ENCODE measurements around the gene RNF4.

RNF4 gene

GRCh38 chr4:2558301-2558700 lies 89.4 kb downstream of the RNF4 start:
- H3K4me3 ChIP-seq (ENCODE audit: low read depth, low read length), result no peak overlapping the region
- TF ChIP-seq, protein P1, sequence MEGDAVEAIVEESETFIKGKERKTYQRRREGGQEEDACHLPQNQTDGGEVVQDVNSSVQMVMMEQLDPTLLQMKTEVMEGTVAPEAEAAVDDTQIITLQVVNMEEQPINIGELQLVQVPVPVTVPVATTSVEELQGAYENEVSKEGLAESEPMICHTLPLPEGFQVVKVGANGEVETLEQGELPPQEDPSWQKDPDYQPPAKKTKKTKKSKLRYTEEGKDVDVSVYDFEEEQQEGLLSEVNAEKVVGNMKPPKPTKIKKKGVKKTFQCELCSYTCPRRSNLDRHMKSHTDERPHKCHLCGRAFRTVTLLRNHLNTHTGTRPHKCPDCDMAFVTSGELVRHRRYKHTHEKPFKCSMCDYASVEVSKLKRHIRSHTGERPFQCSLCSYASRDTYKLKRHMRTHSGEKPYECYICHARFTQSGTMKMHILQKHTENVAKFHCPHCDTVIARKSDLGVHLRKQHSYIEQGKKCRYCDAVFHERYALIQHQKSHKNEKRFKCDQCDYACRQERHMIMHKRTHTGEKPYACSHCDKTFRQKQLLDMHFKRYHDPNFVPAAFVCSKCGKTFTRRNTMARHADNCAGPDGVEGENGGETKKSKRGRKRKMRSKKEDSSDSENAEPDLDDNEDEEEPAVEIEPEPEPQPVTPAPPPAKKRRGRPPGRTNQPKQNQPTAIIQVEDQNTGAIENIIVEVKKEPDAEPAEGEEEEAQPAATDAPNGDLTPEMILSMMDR (IDR thresholded peaks at IDR 0.05; ENCODE audit: borderline replicate concordance, insufficient read depth, low read depth, low read length), result no peak

- TF ChIP-seq, protein P1 (IDR thresholded peaks at IDR 0.05; ENCODE audit: borderline replicate concordance, insufficient read depth, low read depth, low read length), result no peak
- H3K4me3 ChIP-seq (ENCODE audit: low read depth, low read length), result no peak overlapping the region
Observed at GRCh38 chr4:2560167-2560566, 91.3 kb downstream of the RNF4 start.
